ENCODE data around the gene APBA2. TPM values are rescaled to one million over a fixed set of nuclear protein-coding genes. Genes with fewer than 3 reads are reported as not detected.

Gene APBA2
- total RNA-seq, 3 donors from 2014 or later = 0.64 to 6.9 (median 5.0) TPM

GRCh38 chr15:29123991-29124390 lies 238.2 kb downstream of the APBA2 start:
- Histone ChIP-seq H3K27me3 (no peaks in the 10 kb centered on the region), H3K4me3 (no peak overlapping the region), H3K9me3 (no peaks in the 10 kb centered on the region), H3K4me1 (no peaks in the 10 kb centered on the region), H3K27ac (no peak overlapping the region), H3K36me3 (no peaks in the 10 kb centered on the region)
- intact Hi-C loops (cut with DNase I; ENCODE audit: low total_unique reads) = no loop called here
- TF ChIP-seq CTCF (IDR thresholded peaks at IDR 0.05) = no peak
- TF ChIP-seq POLR2AphosphoS5 (IDR thresholded peaks at IDR 0.05) = no peak
- TF ChIP-seq POLR2A (IDR thresholded peaks at IDR 0.05) = no peak
- no peak for DNase-seq (ENCODE audit: low spot score in 2 of 2)

- intact Hi-C loops (cut with DNase I; ENCODE audit: low total_unique reads) = loop anchor here (1.0 kb wide), 1 partner anchor 46 kb away; no protein-coding TSS in a partner anchor
- H3K27me3 ChIP-seq = peaks cover 0 to 5% of the 10 kb centered on the region in 2 donors
- no peaks in the 10 kb centered on the region for H3K4me1 ChIP-seq
- no peak overlapping the region for H3K27ac ChIP-seq
- H3K9me3 ChIP-seq = no peaks in the 10 kb centered on the region
- H3K4me3 ChIP-seq = no peak overlapping the region
- H3K36me3 ChIP-seq = no peaks in the 10 kb centered on the region
- no peak for TF ChIP-seq POLR2A (IDR thresholded peaks at IDR 0.05)
- no peak for TF ChIP-seq POLR2AphosphoS5 (IDR thresholded peaks at IDR 0.05)
- TF ChIP-seq CTCF (IDR thresholded peaks at IDR 0.05) = no peak
- no peak for DNase-seq (ENCODE audit: low spot score in 2 of 2)
These were observed 239.0 kb downstream of the APBA2 start for GRCh38 chr15:29124581-29125381.

GRCh38 chr15:29125382-29126207 lies 239.8 kb downstream of the APBA2 start:
- intact Hi-C loops (cut with DNase I; ENCODE audit: low total_unique reads) = loop anchor here (1.0 kb wide), 1 partner anchor 47 kb away; no protein-coding TSS in a partner anchor
- Histone ChIP-seq H3K27me3 (peaks cover 0 to 5% of the 10 kb centered on the region in 2 donors), H3K4me1 (no peaks in the 10 kb centered on the region), H3K36me3 (no peaks in the 10 kb centered on the region), H3K27ac (no peak overlapping the region), H3K9me3 (no peaks in the 10 kb centered on the region), H3K4me3 (no peak overlapping the region)
- DNase-seq (ENCODE audit: low spot score in 2 of 2) = no peak
- TF ChIP-seq POLR2AphosphoS5 (IDR thresholded peaks at IDR 0.05) = no peak
- TF ChIP-seq POLR2A (IDR thresholded peaks at IDR 0.05) = no peak
- no peak for TF ChIP-seq CTCF (IDR thresholded peaks at IDR 0.05)

GRCh38 chr15:29126208-29126536 lies 240.4 kb downstream of the APBA2 start:
- DNase-seq (ENCODE audit: low spot score in 2 of 2) = no peak
- no peak for TF ChIP-seq POLR2AphosphoS5 (IDR thresholded peaks at IDR 0.05)
- TF ChIP-seq CTCF (IDR thresholded peaks at IDR 0.05) = no peak
- TF ChIP-seq POLR2A (IDR thresholded peaks at IDR 0.05) = no peak
- Histone ChIP-seq H3K9me3 (no peaks in the 10 kb centered on the region), H3K4me1 (no peaks in the 10 kb centered on the region), H3K4me3 (no peak overlapping the region), H3K36me3 (no peaks in the 10 kb centered on the region), H3K27ac (no peak overlapping the region), H3K27me3 (peaks cover 0 to 5% of the 10 kb centered on the region in 2 donors)
- intact Hi-C loops (cut with DNase I; ENCODE audit: low total_unique reads) = no loop called here
